ENCODE measurements around the gene CLASRP.

DNA sequence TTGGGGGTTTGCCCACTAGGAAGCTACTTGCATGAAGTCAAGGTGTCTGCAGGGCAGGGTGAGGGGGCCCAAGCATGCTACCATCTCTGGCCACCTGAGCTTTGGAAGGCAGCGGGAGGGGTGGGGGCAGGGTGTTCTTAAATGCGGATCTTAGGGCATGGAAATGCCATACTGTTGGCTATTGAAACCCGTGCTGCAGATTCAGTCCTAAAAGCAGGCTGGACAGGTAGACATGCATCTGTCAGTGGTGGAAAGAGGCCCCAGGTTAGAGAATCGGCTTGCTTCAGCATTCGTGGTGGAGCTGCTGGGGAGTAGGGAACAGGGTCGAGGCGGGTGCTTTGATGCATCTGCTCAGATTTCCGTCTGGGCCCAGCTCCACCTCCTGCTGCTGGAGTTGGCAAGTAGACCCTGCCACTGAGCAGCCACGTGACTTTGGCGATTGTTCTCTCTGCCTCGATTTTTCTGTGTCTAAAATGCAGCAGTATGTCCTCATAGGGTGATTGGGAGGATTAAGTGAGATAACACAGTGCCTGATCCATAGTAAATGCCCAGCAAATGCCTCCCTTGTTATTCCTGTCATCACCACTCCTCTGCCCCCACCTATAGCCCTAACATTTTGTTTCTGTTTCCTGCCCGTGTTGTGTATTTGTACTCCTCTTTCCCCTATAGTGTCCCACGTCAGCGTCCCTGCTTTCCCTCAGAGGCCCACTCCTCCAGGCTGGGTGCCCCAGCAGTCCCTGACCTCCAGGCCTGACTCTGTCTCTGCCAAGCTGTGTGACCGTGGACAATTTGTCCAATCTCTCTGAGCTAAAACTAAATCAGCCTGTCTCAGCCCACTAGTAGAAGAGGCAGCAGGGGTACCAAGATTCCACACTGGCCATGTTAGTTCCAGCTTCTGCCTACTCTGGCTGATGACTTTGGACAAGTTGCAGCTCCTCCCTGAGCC, 59.9 kb downstream of the CLASRP start:
- TF ChIP-seq, protein P1, sequence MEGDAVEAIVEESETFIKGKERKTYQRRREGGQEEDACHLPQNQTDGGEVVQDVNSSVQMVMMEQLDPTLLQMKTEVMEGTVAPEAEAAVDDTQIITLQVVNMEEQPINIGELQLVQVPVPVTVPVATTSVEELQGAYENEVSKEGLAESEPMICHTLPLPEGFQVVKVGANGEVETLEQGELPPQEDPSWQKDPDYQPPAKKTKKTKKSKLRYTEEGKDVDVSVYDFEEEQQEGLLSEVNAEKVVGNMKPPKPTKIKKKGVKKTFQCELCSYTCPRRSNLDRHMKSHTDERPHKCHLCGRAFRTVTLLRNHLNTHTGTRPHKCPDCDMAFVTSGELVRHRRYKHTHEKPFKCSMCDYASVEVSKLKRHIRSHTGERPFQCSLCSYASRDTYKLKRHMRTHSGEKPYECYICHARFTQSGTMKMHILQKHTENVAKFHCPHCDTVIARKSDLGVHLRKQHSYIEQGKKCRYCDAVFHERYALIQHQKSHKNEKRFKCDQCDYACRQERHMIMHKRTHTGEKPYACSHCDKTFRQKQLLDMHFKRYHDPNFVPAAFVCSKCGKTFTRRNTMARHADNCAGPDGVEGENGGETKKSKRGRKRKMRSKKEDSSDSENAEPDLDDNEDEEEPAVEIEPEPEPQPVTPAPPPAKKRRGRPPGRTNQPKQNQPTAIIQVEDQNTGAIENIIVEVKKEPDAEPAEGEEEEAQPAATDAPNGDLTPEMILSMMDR (IDR thresholded peaks at IDR 0.05): no peak
- TF ChIP-seq ZFX (IDR thresholded peaks at IDR 0.05; ENCODE audit: borderline replicate concordance): no peak
